Gastroesophageal sphincter (tissue), 3 donors: Measurements from ENCODE around the gene AGRN.

Source experiments
- EP300 ChIP-seq: sonication (generic); formaldehyde crosslinking; IDR thresholded peaks from one replicate; pipeline ENCODE4 v1.6.1; 2017; ENCODE audit warnings: antibody characterized with exemption, mild to moderate bottlenecking
- POLR2A ChIP-seq, 2 donors: fragments of 450-650 bp; IDR thresholded peaks; one replicate each; pipeline ENCODE4 v1.6.1; 2017; ENCODE audit warnings: antibody characterized with exemption in 2 of 2, mild to moderate bottlenecking in 2 of 2, moderate library complexity in 1 of 2
- POLR2AphosphoS5 ChIP-seq: sonication (generic); formaldehyde crosslinking; IDR thresholded peaks from one replicate; pipeline ENCODE4 v1.6.1; 2017; ENCODE audit warnings: antibody characterized with exemption
- TF ChIP-seq, protein P1 (sequence below), 4 experiments: fragments of 200-600 bp in 2 of 4; fragments of 450-650 bp in 2 of 4; sonication (generic) in 1 of 4; IDR thresholded peaks; one replicate each; pipeline ENCODE4 v1.5.1; 2017 to 2019; ENCODE audit warnings: antibody characterized with exemption in 4 of 4, mild to moderate bottlenecking in 2 of 4, moderate library complexity in 2 of 4

DNA sequence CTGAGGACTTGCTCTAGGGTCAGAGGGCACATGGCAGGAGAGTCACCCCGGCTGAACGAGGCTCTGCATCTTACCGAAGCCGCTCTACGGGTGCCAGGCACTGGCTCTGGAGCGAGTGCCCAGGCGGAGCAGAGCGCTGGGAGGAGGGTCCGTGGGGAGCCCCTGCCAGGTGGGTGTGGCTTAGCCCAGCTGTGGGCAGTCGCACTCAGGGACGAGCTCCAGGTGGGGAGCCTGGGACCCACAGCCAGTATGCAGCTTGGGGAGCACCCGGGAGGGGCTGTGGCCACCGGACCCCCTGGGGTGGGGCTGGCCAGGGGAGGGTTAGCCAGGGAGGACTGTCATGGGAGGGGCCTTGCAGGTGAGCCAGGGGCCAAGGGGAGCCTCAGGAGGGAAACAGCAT is 3.8 kb downstream of the AGRN start:
- no peak for TF ChIP-seq POLR2A (IDR thresholded peaks at IDR 0.05)
- no peak for TF ChIP-seq POLR2AphosphoS5
- TF ChIP-seq, protein P1, sequence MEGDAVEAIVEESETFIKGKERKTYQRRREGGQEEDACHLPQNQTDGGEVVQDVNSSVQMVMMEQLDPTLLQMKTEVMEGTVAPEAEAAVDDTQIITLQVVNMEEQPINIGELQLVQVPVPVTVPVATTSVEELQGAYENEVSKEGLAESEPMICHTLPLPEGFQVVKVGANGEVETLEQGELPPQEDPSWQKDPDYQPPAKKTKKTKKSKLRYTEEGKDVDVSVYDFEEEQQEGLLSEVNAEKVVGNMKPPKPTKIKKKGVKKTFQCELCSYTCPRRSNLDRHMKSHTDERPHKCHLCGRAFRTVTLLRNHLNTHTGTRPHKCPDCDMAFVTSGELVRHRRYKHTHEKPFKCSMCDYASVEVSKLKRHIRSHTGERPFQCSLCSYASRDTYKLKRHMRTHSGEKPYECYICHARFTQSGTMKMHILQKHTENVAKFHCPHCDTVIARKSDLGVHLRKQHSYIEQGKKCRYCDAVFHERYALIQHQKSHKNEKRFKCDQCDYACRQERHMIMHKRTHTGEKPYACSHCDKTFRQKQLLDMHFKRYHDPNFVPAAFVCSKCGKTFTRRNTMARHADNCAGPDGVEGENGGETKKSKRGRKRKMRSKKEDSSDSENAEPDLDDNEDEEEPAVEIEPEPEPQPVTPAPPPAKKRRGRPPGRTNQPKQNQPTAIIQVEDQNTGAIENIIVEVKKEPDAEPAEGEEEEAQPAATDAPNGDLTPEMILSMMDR (IDR thresholded peaks at IDR 0.05), result no peak
- no peak for TF ChIP-seq EP300
